Ovary (tissue), 9 donors: ENCODE measurements around the gene IL1RAPL2. TPM values are rescaled to one million over a fixed set of nuclear protein-coding genes. Genes with fewer than 3 reads are reported as not detected.
"Not testable (repeated sequence)": the region's sequence is repeated elsewhere in the genome, so short reads cannot be mapped to it uniquely, and the experiment has no call there.

ENCODE experiments used
- DNase-seq, 5 donors: peaks; one replicate each; pipeline ENCODE4 v3.0.0-alpha.2; 2019 to 2020
- H3K27ac ChIP-seq, 2 donors: fragments of 200-600 bp; one replicate each; pipeline versions ENCODE4 v1.5.1 to v1.8.0; 2019 to 2022
- H3K27me3 ChIP-seq: fragments of 200-600 bp; one replicate; pipeline ENCODE4 v1.8.0; 2022
- H3K36me3 ChIP-seq: fragments of 200-600 bp; sonication (generic); one replicate; pipeline ENCODE4 v1.5.1; 2019
- H3K4me1 ChIP-seq: one replicate; pipeline ENCODE4 v1.8.1; 2013; ENCODE audit warnings: mild to moderate bottlenecking, moderate library complexity; ENCODE audit not compliant: insufficient read depth
- H3K4me3 ChIP-seq: fragments of 200-600 bp; sonication (generic); one replicate; pipeline ENCODE4 v1.5.1; 2017
- H3K9me3 ChIP-seq, 2 donors: fragments of 200-600 bp in 1 of 2; sonication (generic) in 1 of 2; one replicate each; pipeline versions ENCODE4 v1.5.1 to v1.8.1; 2013 to 2019; ENCODE audit warnings: mild to moderate bottlenecking in 1 of 2, moderate library complexity in 1 of 2
- EP300 ChIP-seq: sonication (generic); formaldehyde crosslinking; IDR thresholded peaks from one replicate; pipeline ENCODE4 v1.6.1; 2017; ENCODE audit warnings: antibody characterized with exemption
- POLR2A ChIP-seq: fragments of 450-650 bp; IDR thresholded peaks from one replicate; pipeline ENCODE4 v1.6.1; 2017; ENCODE audit warnings: antibody characterized with exemption, mild to moderate bottlenecking, moderate library complexity
- WGBS, 3 donors: extraction: QIAGEN DNeasy Blood & Tissue Kit in 1 of 3; methylation state at CpG; one replicate each; pipeline versions ENCODE4 v1.1.5 to v1.1.7; 2013 to 2017; 5-methylcytosine and 5-hydroxymethylcytosine counted together
- intact Hi-C, 4 donors: fragments of 100-400 bp; cut with DNase I; formaldehyde crosslinking; loops; one replicate each; pipeline versions ENCODE4 v1.11.0 to v1.15.1; 2022 to 2023
- polyA plus RNA-seq, 2 donors: library from polyadenylated mRNA; stranded (reverse); fragments of 200-250 nt in 1 of 2; fragments of 350-450 nt in 1 of 2; fragmentation: Illumina TruSeq in 1 of 2; extraction: RNeasy Lipid Tissue Mini Kit (QIAGEN cat#74804) in 1 of 2; gene quantifications; one replicate each; pipeline ENCODE4 v1.2.3, GENCODE V29; 2013 to 2014
- small RNA-seq: library from RNA; depleted of rRNA; stranded (forward); fragments of <200 nt; gene quantifications from one replicate; pipeline ENCODE3, GENCODE V24; 2016
- total RNA-seq, 7 donors: library from RNA; depleted of rRNA in 2 of 7; stranded (reverse); fragments of >200 nt in 2 of 7; fragmentation: NEBNext Ultra II Directional in 3 of 7; extraction: Animal tissue kit (Norgen Biotek cat#: 25700) in 3 of 7; gene quantifications; one replicate each; pipeline versions ENCODE4 v1.1.0 to v1.2.4, GENCODE V29; 2016 to 2023
- TF ChIP-seq, protein P1 (sequence below), 3 donors: fragments of 450-650 bp in 2 of 3; fragments of 200-600 bp in 1 of 3; IDR thresholded peaks; one replicate each; pipeline versions ENCODE4 v1.5.1 to v1.8.0; 2016 to 2022; ENCODE audit warnings: antibody characterized with exemption in 3 of 3, mild to moderate bottlenecking in 1 of 3
- donor health status: DM: no; HTN: no; CAD: no; lungs with moderate emphysema.
- donor health status: DM: no; HTN: no; CAD: no.
- donor health status: Bipolar disorder and iron deficiency.
- donor health status: DM: yes; HTN: yes; CAD: no.
- donor health status: DM: no; HTN: no; CAD: no.
- donor health status: DM: yes; HTN: yes; CAD: no.

Gene IL1RAPL2
- total and polyA plus RNA-seq, 9 donors = 0.08 to 1.1 (median 0.32) TPM; not detected in 3

DNA sequence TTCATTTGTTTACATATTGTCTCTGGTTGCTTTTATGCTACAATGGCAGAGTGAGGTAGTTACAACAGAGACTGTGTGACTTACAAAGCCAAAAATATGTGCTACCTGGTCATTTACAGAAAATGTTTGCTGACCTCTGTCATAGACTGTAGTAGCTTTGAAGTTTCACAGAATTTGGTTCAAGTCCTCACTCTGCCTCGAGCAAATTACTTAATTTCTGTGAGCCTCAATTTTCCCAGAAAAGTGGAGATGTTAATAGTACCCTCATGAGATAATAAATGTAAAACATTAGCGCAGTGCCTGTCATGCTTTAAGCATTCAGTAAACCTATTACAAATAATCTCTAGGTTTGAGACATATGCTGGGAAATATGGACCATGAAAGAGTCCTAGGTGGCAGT lies 1237.9 kb downstream of the IL1RAPL2 start:
- DNase-seq = no peak
- intact Hi-C loops = no loop called here
- 63 to 74% (median 65%) methylated on average over 2 of the region's 2 CpGs for WGBS, 3 donors
- no peak overlapping the region for H3K4me3 ChIP-seq
- no peak for TF ChIP-seq EP300
- TF ChIP-seq, protein P1, sequence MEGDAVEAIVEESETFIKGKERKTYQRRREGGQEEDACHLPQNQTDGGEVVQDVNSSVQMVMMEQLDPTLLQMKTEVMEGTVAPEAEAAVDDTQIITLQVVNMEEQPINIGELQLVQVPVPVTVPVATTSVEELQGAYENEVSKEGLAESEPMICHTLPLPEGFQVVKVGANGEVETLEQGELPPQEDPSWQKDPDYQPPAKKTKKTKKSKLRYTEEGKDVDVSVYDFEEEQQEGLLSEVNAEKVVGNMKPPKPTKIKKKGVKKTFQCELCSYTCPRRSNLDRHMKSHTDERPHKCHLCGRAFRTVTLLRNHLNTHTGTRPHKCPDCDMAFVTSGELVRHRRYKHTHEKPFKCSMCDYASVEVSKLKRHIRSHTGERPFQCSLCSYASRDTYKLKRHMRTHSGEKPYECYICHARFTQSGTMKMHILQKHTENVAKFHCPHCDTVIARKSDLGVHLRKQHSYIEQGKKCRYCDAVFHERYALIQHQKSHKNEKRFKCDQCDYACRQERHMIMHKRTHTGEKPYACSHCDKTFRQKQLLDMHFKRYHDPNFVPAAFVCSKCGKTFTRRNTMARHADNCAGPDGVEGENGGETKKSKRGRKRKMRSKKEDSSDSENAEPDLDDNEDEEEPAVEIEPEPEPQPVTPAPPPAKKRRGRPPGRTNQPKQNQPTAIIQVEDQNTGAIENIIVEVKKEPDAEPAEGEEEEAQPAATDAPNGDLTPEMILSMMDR (IDR thresholded peaks at IDR 0.05) = no peak
- TF ChIP-seq POLR2A = no peak
- no peaks in the 10 kb centered on the region for H3K36me3 ChIP-seq
- H3K27me3 ChIP-seq = no peaks in the 10 kb centered on the region
- H3K9me3 ChIP-seq = no peaks in the 10 kb centered on the region
- H3K27ac ChIP-seq = no peak overlapping the region
- no peaks in the 10 kb centered on the region for H3K4me1 ChIP-seq

DNA sequence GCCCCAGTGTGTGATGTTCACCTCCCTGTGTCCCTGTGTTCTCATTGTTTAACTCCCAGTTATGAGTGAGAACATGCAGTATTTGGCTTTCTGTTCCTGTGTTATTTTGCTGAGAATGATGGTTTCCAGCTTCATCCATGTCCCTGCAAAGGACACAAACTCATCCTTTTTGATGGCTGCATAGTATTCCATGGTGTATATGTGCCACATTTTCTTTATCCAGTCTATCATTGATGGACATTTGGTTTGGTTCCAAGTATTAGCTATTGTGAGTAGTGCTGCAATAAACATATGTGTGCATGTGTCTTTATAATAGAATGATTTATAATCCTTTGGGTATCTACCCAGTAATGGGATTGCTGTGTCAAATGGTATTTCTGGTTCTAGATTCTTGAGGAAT lies 1239.7 kb downstream of the IL1RAPL2 start:
- intact Hi-C loops, H3K27me3 ChIP-seq, H3K4me3 ChIP-seq, DNase-seq, H3K27ac ChIP-seq, H3K36me3 ChIP-seq, H3K9me3 ChIP-seq, H3K4me1 ChIP-seq: not testable (repeated sequence)

DNA sequence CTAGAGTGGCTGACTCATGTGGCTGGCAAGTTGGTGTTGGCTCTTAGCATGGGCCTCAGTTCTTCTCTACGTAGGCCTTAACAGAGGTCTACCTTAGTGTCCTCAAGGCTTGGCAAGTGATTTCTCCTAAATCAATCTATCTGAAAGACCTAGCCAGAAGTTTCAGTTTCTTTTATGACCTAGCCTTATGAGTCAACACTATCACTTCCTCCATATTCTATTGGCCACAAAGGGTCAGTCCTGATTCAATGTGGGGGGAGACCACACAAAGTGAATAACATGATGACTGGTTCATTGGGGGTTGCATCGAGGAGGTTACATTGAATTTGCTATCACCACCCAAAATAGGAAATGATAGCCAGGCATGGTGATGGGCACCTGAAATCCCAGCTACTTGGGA lies 1250.5 kb downstream of the IL1RAPL2 start:
- Histone ChIP-seq H3K36me3 (no peaks in the 10 kb centered on the region), H3K27ac (no peak overlapping the region), H3K27me3 (no peaks in the 10 kb centered on the region), H3K9me3 (no peaks in the 10 kb centered on the region), H3K4me1 (no peaks in the 10 kb centered on the region), H3K4me3 (no peak overlapping the region)
- DNase-seq = no peak
- WGBS, 3 donors = 64 to 76% (median 66%) methylated on average over 2 of the region's 2 CpGs
- TF ChIP-seq, protein P1 (IDR thresholded peaks at IDR 0.05) = no peak
- TF ChIP-seq POLR2A = no peak
- no peak for TF ChIP-seq EP300
- intact Hi-C loops = no loop called here

Small RNA genes lying within 50 kb of the gene (small RNA-seq; reads per million reads assigned to genes)
- not detected for gene RNU6-207P
